ENCODE measurements around the gene MED10. TPM values are rescaled to one million over a fixed set of nuclear protein-coding genes. Genes with fewer than 3 reads are reported as not detected.

MED10 gene
- total and polyA plus RNA-seq, 9 of the 15 experiments (the other 6 are each of a cell fraction or from before 2014, with no cell fraction given): 23.8 to 83.4 (median 58.8) TPM

DNA sequence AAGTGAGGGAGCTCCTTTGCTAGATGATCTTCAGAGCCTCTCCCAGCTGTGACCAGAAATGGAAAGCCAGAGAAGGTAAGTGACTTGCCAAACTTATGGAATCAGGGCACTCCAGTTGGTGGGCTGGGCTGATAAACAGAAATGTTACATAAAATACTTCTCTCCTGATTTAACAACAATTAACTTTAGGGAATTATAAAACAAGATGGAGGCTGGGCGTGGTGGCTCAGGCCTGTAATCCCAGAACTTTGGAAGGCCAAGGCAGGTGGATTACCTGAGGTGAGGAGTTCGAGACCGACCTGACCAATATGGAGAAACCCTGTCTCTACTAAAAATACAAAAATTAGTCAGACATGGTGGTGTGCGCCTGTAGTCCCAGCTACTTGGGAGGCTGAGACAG lies 899 bp upstream of the MED10 start (continued):
- no peak for TF ChIP-seq SFPQ (IDR thresholded peaks at IDR 0.05; ENCODE audit: low read depth, low read length)
- TF ChIP-seq NFYB (IDR thresholded peaks at IDR 0.05; ENCODE audit: extremely low read depth, insufficient read length): no peak
- no peak for TF ChIP-seq ZKSCAN3 (CRISPR knock-in tag; IDR thresholded peaks at IDR 0.05)

DNA sequence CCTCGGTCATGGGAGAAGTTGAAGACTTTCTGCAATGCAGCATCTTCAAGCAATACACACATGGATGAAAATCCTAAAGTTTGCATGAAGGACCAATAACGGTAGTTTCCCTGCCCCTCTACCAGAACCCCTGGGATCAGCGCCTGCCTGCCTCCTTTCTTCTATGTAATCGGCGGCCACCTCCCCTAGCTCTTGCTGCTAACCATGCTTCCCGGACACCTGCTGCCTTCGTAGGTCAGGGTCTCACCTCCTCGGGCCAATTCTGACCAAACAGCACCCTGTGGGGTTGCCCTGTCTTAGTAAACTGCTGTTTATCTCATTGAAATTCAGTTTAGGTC lies 388 bp upstream of the MED10 start:
- no peaks in the 10 kb centered on the region for H3K9me3 ChIP-seq (replicated peaks; ENCODE audit: control insufficient read depth, insufficient read depth, low read depth, low read length)
- POLR2A ChIA-PET: interaction anchor here (0.6 to 1.6 kb wide), 3 partner anchors 9 to 32 kb away, joined by 3 to 6 read pairs (median 4); no protein-coding TSS in a partner anchor
- H3K27ac ChIP-seq (ENCODE audit: extremely low read depth, low read depth, low read length): peak overlapping the region; percentile 58; the same call in 2 of the 3 replicates
- no peak for DNase-seq (ENCODE audit: extremely low read depth in 1 of 4, low spot score in 3 of 4)
- FAIRE-seq: no peak
- intact Hi-C loops (cut with micrococcal nuclease) (loop anchor here (10.0 kb wide), 1 partner anchor 336 kb away; the partner anchor contains the start of gene TENT4A), in situ Hi-C loops (cut with MboI) (no loop called here)
- CTCF ChIA-PET (ENCODE audit: low intra/inter-chr PET ratio): no interaction called here
- ATAC-seq: peak; percentile 48
- H3K4me1 ChIP-seq (replicated peaks in 1 of 2; ENCODE audit: control insufficient read depth in 2 of 2, insufficient read depth in 2 of 2, low read length in 2 of 2): peaks cover 14 to 18% of the 10 kb centered on the region in 2 experiments; a peak in 4 of 5 replicates
- H3K4me2 ChIP-seq (ENCODE audit: insufficient read depth, low read length): peak overlapping the region; percentile 97
- TSS peak; percentile 91 for BruUV-seq (replicated peaks)
- peaks cover 6% of the 10 kb centered on the region; the same call in 1 of the 2 replicates for H4K20me1 ChIP-seq (replicated peaks; ENCODE audit: control insufficient read depth, insufficient read depth, low read length)
- H2AFZ ChIP-seq (ENCODE audit: low read depth, low read length): peak overlapping the region; percentile 97
- peaks cover 34% of the 10 kb centered on the region for H3K79me2 ChIP-seq (ENCODE audit: control insufficient read depth, insufficient read depth, low read length)
- no peaks in the 10 kb centered on the region for H3K9me1 ChIP-seq (ENCODE audit: control insufficient read depth, insufficient read depth, low read length)
- peaks cover 34% of the 10 kb centered on the region for H3K36me3 ChIP-seq (ENCODE audit: control insufficient read depth, insufficient read depth, low read length)
- H3K4me3 ChIP-seq: peak overlapping the region; percentile 92
- 9% methylated on average over 8 of the region's 8 CpGs for WGBS (ENCODE audit: insufficient coverage, low coverage, missing lambda C conversion rate)
- peaks cover 0 to 6% of the 10 kb centered on the region in 2 experiments; a peak in 2 of 5 replicates for H3K27me3 ChIP-seq (ENCODE audit: control insufficient read depth in 2 of 2, insufficient read depth in 2 of 2, low read length in 2 of 2)
- H3K9ac ChIP-seq (ENCODE audit: insufficient read depth in 1 of 2, low read depth in 2 of 2, low read length in 2 of 2): peak overlapping the region; percentile 53 to 81
- TF ChIP-seq SMARCB1 (IDR thresholded peaks at IDR 0.05; ENCODE audit: insufficient read length, low read depth): no peak
- TF ChIP-seq FOXJ2 (tag; IDR thresholded peaks at IDR 0.05): no peak
- TF ChIP-seq, protein P1, sequence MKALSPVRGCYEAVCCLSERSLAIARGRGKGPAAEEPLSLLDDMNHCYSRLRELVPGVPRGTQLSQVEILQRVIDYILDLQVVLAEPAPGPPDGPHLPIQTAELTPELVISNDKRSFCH (CRISPR knock-in tag; IDR thresholded peaks at IDR 0.05): no peak
- TF ChIP-seq, protein P1 (tag; IDR thresholded peaks at IDR 0.05): no peak
- TF ChIP-seq YBX1 (IDR thresholded peaks at IDR 0.05): no peak
- TF ChIP-seq ZNF263 (CRISPR knock-in tag; IDR thresholded peaks at IDR 0.05; ENCODE audit: borderline replicate concordance): 0 out of 2 replicates have a peak, but pooled peaks have one; percentile 2
- TF ChIP-seq BHLHE40 (IDR thresholded peaks at IDR 0.05; ENCODE audit: low read length): no peak
- no peak for TF ChIP-seq SMARCC2 (IDR thresholded peaks at IDR 0.05; ENCODE audit: low read depth)
- TF ChIP-seq NRF1 (conservative IDR thresholded peaks at IDR 0.05 in 1 of 2, IDR thresholded peaks at IDR 0.05 in 1 of 2): peak; percentile 45 to 56; a peak in 3 of 4 replicates
- no peak for TF ChIP-seq MAZ (CRISPR knock-in tag; conservative IDR thresholded peaks at IDR 0.05 in 1 of 2, IDR thresholded peaks at IDR 0.05 in 1 of 2)
- TF ChIP-seq ZNF785 (CRISPR knock-in tag; IDR thresholded peaks at IDR 0.05): no peak
- 0 out of 4 replicates have a peak, but pooled peaks of 1 of the 2 experiments have one; percentile 3 for TF ChIP-seq RAD21 (CRISPR knock-in tag; conservative IDR thresholded peaks at IDR 0.05 in 1 of 2, IDR thresholded peaks at IDR 0.05 in 1 of 2)
- no peak for TF ChIP-seq ZNF75A (CRISPR knock-in tag; IDR thresholded peaks at IDR 0.05)
- no peak for TF ChIP-seq ZNF695 (CRISPR knock-in tag; IDR thresholded peaks at IDR 0.05)
- TF ChIP-seq ERF (CRISPR knock-in tag; IDR thresholded peaks at IDR 0.05): no peak

All from K562 (cell line).